HepG2 (cell line): ENCODE results near the gene GTF2E1.

ENCODE experiments used
- CEBPB ChIP-seq: IDR thresholded peaks from 2 replicates; pipeline ENCODE4 v1.6.1; 2011; ENCODE audit warnings: low read depth, low read length, improper control_type of control experiment, borderline replicate concordance
- JUNB ChIP-seq: sonication (generic); formaldehyde crosslinking; IDR thresholded peaks from 2 replicates; pipeline ENCODE4 v1.8.0; 2022; ENCODE audit warnings: missing genetic modification reagents, mild to moderate bottlenecking, borderline replicate concordance
- ZNF441 ChIP-seq: sonication (generic); formaldehyde crosslinking; IDR thresholded peaks from 2 replicates; pipeline ENCODE4 v1.7.0; 2021; ENCODE audit warnings: missing genetic modification reagents, borderline replicate concordance
- ZNF776 ChIP-seq: sonication (generic); formaldehyde crosslinking; IDR thresholded peaks from 2 replicates; pipeline ENCODE4 v1.4.0; 2020; ENCODE audit warnings: mild to moderate bottlenecking, missing genetic modification reagents

DNA sequence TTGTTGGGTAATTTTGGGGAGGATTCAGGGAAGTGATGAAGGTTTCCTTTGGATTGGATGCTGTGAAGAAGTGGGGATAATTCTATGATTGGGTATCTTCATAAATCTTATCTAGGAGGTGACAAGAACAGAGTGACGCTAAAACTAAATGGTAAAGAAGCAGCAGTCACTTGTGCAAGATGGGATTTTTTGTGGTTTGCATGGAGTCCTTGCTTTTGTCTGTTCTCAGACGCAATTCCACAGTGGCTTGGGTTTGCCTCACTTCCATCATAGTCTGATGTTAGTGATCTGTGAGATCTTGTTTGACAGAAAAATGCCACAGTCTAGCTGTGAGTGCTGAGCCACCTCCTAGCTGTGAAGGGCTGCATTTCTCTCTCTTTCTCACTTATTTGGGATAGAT, 26.9 kb downstream of the GTF2E1 start:
- TF ChIP-seq ZNF776 (CRISPR knock-in tag) (no peak), JUNB (CRISPR knock-in tag) (no peak), CEBPB (no peak), ZNF441 (CRISPR knock-in tag) (no peak)
